NOMO-1 treated with DMSO at 0.1 percent for 48 hours (cell line): ENCODE measurements around the gene NCOA7.
"Not testable (repeated sequence)": the region's sequence is repeated elsewhere in the genome, so short reads cannot be mapped to it uniquely, and the experiment has no call there.

Source experiments
- DNase-seq: peaks from one replicate; lab custom pipeline; 2025; ENCODE audit not compliant: unreplicated experiment; lab: John Stamatoyannopoulos, UW

The NCOA7 gene

DNA sequence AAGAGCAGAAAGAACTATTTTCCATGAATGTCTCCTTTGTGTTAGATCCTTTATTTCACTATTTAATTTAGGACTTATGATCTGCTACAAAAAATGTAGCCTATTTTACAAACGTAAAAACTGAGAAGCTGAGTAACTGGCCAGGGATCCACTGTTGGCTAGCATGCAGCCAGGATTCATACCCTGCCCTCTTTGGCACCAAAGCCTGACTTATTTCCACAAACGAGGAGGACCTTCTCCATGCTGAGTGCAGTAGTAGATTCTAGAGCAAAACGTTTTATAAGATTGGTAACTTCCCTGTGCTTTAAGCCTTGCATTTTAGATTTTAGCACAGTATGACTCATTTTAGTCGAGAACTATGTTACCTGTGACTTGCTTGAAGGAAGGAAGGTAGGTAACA, 74.3 kb downstream of the NCOA7 start:
- DNase-seq: no peak

DNA sequence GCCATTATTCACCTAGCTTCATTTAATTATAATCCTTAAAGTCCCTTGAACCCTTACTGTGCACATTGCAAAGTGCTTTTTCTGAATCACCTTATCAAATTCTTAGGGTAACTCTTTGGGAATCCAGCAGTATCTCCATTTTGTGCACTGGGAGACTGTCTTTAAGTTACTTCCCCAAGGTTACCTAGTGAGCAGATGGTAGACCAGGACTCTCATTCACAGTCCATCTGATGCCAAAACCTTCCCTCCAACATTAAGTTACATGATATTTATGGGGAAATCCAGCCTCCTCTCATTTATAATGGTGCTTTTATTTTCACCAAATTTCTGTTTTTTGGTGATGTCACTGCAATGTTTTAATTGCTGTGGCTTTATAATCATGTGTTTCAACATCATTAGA, 75.7 kb downstream of the NCOA7 start:
- peak; percentile 47 for DNase-seq

DNA sequence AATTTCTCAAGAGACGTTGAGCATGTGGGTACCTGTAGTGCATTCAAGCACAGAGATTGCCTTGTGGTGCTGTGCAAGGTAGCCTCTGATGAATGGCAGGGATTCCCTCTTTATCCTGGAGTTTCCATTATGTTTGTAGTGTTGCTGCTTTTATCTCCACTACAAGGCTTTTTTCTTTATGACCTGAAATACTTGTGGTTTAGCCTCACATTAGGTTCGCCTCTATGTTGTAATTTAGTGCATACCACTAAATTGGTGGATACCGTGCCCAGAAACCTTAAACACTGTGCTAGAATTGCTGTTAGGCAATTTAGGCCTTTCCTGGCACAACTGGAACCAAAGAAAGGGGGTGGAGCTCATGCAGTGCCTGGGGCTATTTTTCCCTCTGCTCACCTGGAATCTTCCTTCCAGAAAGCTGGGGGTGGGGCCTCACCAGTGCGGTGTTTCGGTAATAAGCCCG, 76.8 kb downstream of the NCOA7 start:
- peak; percentile 78 for DNase-seq

DNA sequence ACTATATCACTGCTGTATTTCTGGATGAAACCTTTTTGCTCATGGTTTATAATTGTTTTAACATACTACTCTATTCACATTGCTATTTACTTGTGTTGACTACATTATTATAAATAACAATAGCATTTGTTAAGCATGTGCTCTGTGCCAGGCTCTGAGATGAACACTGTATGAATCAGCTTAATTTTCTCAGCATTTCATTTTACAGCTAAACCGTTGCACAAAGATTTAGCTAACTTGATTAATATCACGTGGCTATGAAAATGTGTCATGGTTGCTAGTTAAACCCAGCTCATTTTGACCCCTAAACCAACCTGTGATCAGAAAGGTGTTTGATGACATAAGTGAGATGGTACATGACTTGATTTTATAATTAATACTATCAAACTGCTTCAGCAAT, 77.5 kb downstream of the NCOA7 start:
- DNase-seq: no peak

DNA sequence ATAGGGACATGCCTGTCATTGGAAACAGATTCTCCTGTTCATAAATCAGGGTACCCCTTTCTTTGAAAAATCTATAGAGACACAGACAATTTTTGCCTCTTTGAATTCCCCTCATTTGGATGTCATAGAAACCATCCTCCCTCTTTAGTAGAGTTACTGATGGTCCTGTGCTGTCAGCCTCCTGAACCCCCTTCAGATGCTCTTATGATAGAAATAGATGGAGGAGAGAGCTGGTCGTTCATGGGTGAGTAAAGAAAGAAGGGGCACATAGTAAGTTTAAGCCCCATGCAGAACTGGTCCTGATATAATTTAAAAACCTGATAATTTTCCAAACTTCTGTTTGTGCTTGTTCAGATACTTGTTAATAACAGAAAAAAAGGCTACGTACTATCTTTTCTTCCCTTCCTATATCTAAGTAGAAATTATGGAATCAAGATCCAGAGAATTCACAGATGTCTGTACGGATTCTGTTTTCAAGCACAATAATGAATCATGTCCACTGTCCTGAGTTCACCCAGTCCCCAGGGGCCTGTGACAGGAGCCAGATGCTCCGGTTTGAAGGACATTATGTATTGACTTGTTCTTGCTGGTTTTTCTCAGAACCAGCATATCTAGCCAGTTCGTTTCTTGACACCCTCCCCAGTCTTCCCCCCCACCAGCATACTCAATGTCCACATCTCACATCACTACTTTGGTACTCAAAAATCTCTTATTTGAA, 78.1 kb downstream of the NCOA7 start:
- no peak for DNase-seq

DNA sequence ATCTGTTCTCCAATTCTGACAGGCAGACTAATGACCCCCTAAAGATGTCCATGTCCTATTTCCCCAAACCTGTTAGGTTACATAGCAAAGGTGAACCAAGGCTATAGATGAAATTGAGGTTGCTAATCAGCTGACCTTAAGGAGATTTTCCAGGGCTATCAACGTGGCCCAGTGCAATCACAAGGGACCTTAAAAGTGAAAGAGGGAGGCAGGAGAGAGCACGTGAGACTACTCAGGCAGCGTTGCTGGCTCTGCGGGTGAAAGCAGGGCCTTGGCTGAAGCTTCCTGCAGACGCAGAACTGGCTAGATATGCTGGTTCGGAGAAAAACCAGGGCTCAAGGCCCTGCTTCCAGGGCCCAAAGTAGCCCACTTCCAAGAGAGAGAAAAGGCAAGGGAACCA, 78.7 kb downstream of the NCOA7 start:
- DNase-seq: no peak

DNA sequence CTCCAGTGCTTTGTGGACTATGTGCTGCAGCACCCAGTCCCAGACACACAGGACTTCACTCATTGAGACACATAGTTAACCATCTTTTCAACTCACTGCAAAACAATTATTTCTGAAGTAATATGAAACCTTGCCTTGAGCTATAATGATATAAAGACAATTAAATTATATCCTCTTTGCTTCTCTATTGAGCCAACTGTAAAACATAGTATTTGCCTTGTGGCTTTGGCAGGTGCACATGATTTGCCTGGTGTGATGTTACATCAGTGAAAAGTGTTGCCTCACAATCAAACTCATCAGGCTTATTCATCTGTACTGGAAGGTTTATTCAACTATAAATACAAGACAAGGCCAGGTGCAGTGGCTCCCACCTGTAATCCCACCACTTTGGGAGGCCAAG, 80.6 kb downstream of the NCOA7 start:
- no peak for DNase-seq

DNA sequence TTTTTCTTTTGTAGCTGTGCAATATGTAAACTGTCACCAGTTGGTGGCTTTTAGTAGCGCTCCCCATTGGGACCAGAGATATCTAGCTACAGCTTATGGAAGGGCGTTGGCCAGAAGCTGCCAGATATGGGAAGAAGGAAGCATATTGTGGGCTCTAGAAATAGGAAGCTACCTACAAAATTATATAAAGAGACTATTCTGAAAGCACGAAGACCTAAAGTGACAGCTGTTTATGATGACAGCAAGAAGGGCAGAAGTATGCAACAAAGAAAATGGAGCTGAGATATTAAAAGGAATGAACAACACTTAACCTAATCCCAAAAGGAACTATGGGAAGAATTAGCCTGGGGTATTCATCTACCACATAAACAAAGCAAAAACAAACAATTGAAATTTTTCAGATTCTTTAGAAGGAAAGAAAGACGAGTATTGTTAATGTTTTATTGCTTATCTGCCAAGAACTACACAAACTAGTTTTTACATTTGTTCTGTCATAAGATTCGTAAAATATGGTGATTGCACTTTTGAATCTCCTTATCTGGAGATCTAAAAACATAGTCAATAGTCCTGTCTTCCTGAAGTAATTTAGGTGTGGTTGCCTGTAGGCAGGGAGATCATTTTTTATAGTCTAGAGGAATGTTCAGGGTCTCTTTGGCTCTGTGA, 81.6 kb downstream of the NCOA7 start:
- peak; percentile 55 for DNase-seq

DNA sequence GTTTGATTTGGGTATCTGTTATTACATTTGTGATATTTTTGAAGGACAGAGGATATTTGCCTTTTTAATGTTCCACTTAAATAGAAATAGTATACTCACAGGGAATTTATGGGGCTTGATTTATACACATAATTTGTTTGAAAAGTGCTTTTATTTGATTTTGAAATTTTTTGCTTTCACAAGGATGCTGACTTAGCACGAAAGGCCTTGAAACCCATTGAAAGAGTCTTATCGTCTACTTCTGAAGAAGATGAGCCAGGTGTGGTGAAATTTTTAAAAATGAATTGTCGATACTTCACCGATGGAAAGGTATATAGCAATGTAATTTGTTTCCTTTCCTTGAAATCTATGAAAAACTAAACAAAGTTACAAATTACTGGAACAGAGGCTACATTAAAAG, 91.5 kb downstream of the NCOA7 start:
- DNase-seq: no peak

DNA sequence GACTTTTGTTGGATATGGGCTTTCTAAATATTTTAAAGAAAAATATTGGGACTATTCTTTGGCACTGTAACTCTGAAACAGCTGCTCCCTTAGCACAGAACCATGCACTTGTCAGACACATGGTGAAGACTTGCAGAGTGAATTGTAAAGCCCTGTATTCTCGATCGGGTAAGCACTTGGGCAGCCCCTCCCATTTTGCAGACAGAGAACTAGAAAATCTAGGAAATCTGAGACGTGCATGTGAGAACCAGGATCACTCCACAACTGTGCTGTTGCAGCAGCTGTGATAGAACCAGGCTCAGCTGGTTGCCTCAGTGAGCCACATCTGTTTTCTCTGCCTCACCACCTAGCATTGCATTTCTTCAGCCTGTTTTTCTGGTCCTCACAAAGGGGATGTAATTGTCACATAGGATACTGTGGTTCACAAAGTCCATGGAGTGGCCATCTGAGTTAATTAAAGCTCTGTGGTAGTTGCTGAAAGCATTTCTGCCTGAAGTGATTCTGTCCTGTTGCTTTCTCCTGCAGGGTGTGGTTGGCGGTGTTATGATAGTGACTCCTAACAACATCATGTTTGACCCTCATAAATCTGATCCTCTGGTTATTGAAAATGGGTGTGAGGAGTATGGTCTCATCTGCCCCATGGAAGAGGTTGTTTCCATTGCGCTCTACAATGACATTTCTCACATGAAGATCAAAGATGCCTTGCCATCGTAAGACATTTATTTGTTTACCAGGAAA, 94.0 kb downstream of the NCOA7 start:
- no peak for DNase-seq

DNA sequence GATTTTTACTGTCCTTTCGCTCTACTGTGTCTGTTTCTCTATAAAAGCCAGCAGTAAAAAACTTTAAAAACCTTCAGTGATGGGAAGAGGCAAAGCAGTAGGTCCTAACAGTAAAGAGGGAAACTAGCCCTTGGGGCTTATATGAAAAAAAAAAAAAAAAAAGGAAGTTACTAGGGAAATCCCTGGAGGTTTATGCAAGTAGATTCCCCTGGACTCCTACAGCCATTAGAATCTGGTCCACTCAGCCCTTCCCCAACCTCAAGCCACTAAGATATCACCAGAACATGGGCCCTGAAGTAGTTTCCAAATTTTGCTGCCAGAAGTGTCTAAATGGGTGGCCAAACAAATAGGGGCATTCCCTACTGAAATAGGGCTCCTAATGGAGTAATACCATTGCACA, 95.3 kb downstream of the NCOA7 start:
- no peak for DNase-seq

DNA sequence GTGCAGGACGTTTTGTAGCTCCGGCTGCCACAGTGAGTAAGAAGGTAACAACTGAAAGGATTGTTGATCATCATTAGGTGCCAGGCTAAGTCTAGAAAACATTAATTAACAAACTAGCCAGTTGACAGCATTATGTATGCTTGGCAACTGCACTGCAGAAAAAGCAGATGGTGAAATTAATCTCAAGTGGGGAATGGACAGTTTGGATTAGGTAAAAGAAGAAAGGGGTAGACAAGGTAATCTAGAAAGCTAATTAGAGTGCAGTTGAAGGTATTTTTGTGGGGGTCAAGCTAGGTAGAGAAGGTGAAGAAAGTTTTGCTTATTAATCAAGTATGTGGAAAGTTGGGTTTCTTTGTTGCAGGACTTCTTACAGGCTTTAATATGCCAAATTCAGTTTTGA, 96.2 kb downstream of the NCOA7 start:
- DNase-seq: no peak

DNA sequence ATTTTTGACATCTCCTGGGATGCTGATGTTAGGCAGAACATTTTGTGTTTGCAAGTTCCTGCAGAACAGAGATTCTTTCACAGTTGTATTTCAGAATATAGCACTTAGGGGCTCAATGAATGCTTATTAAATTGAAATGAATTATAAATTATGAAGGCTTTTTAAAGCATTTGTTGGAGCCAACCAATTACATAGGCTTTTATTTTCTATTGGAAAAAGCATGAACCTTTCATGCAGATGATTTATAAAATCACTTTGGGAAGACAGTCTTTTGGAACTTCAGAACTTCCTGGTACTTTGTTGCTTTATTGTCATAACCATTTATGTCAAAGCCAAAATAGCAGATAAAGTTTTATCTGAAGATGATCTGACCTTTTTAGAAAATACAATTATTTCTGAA, 96.6 kb downstream of the NCOA7 start:
- DNase-seq: no peak

DNA sequence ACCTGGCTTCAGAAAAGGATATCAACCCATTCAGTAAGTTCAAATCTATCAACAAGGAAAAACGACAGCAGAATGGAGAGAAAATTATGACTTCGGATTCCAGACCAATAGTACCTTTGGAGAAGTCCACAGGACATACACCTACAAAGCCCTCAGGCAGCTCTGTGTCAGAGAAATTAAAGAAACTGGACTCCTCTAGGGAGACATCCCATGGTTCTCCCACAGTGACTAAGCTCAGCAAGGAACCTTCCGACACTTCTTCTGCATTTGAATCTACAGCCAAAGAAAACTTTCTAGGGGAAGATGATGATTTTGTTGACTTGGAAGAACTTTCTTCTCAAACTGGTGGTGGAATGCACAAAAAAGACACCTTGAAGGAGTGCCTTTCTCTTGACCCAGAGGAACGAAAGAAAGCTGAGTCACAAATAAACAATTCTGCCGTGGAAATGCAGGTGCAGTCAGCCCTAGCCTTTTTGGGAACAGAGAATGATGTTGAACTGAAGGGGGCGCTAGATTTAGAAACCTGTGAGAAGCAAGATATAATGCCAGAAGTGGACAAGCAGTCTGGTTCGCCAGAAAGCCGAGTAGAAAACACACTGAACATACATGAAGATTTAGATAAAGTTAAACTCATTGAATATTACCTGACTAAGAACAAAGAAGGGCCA, 98.4 kb downstream of the NCOA7 start:
- peak; percentile 27 for DNase-seq

DNA sequence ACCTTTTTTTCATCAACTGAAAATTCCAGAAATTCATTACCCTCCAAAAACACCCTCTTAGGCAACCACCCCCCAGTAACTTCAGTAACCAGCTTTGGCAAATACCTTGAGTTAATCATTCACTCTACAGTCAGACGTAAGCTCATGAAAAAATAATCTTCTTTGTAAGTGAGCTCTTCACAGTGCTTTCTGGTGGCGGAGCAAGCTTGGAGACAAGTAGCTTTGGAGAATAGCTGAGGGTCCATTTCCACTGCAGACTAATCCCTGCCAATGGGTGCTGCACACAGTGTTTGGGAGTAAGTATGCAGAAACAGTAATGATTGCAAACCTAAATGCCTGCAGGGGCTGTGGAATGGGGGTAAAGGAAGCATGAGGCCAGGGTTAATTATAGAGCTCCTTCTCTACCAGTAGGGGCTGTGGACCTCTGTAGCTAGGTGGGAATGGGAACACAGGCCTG, 109.0 kb downstream of the NCOA7 start:
- no peak for DNase-seq

DNA sequence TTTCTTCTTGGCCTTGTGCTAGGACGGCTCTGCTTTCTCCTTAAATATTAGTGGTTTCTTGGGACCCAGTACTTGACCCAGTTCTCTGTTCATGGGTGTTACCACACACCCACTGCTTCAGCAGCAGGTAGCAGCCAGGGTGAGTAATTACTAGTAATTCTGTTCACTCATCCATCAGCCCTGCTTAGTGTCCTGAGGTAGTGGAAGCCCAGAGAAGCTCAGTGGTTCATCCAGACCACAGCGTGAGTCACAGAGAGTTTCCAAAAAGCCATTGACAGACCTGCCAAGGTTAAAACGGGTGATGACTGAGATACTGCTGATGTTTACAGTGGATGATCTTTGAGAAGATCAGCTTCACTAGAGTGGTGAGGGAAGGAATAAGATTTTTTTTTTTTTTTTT, 114.1 kb downstream of the NCOA7 start:
- no peak for DNase-seq

DNA sequence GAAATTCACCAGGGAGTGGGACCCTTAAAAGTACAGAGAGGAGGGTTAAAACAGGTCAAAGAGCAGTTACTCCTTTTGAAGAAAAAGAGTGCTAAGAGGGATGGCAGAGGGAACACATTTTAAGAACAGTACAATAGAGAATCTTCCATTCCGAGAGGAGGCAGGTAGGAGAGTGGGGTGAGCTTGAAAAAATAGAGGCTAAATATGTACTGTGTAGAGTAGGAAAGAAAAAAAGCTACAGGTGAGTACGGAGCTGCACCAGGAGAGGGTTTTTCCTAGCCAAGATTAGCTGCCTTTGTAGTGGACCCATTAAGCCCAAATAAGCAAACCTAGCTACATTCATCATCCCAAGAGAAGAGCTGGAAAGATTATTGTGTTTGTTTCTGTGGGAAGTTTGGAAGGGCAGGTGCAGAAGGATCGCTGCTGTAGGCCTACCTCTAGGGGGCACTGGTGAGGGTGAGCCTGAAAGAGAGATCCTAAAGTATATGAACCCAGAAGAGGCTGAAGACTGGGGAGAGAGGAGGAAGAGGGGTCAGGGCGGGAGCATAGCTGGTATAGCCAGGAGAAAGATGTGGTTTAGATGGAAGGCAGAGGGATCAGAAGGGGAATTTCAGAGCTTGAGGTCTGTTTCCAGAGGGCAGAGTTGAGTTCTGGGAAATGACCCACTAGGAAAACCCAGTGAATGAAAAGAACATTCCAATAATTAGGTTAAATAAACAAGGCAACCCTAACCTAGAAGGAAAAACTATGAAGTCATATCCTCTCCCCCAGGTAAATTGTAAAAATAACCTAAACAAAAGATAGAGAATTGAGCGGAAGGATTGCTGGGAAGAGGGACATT, 115.6 kb downstream of the NCOA7 start:
- peak; percentile 50 for DNase-seq

DNA sequence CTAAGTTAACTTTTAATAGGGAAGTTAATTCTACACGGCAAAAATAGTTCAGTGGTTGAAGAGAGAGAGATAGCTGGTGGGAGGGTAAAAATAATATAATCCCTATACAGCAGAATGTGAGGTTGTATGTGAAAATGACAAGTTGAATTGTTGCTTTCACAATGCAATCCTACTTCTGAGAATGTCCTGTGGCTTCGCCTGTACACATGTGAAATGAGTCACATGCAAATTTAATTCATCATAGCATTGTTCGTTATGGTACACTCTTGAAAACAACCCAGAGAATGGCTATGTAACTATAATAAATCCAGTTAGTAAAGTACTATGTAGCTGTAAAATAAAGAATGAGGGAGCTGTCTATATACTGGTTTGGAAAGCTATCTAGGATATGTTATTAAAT, 119.8 kb downstream of the NCOA7 start:
- DNase-seq: peak; percentile 66

DNA sequence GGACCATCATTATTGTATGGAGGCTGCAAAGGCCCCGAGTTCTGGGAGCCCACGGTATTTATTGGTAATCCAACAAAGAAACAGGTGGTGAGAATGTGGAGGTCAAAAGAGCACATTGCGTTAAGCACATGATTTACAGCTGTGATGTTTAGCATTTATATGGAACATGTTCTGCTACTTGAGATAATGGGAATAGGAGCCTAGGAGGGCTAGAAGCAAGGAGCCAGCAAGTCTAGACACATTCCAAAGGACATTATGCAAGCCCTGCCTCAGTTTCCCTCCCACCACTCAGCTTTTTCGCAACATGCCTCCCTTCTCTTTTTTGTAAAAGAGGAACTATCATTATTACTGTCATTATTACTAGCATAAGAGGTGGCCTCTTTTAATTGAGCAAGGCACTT, 120.3 kb downstream of the NCOA7 start:
- DNase-seq: peak; percentile 69

DNA sequence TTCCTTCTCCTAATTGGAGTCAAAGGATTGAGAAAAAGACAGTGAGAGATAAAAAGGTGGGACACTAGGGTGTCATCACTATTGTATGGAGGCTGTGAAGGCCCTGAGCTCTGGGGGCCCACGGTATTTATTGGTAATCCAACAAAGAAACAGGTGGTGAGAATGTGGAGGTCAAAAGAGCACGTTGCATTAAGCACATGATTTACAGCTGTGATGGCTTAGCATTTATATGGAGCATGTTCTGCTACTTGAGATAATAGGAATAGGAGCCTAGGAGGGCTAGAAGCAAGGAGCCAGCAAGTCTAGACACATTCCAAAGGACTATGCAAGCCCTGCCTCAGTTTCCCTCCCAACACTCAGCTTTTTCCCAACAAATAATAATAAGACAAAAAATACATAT, 121.7 kb downstream of the NCOA7 start:
- not testable (repeated sequence) for DNase-seq

DNA sequence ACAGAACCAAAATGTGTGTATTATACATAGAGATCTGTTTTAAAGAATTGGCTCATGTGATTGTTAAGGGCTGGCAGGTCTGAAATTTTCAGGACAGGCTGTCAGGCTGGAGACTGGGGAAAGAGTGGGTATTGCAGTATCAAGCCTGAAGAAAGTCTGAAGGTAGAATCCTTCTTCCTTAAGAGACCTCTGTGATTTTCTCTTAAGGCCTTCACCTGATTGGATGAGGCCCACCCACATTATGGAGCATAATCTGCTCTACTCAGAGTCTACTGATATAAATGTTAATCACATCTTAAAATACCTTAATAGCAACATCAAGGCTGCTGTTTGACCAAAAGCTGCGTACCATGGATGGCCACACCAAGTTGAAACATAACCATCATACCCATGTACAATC, 122.4 kb downstream of the NCOA7 start:
- no peak for DNase-seq
